Measurements from ENCODE around the gene FBXL17.
A peak's percentile ranks its signal among the peaks of the same experiment; 100 is the strongest.
"Not testable (repeated sequence)": the region's sequence is repeated elsewhere in the genome, so short reads cannot be mapped to it uniquely, and the experiment has no call there.

FBXL17 gene

DNA sequence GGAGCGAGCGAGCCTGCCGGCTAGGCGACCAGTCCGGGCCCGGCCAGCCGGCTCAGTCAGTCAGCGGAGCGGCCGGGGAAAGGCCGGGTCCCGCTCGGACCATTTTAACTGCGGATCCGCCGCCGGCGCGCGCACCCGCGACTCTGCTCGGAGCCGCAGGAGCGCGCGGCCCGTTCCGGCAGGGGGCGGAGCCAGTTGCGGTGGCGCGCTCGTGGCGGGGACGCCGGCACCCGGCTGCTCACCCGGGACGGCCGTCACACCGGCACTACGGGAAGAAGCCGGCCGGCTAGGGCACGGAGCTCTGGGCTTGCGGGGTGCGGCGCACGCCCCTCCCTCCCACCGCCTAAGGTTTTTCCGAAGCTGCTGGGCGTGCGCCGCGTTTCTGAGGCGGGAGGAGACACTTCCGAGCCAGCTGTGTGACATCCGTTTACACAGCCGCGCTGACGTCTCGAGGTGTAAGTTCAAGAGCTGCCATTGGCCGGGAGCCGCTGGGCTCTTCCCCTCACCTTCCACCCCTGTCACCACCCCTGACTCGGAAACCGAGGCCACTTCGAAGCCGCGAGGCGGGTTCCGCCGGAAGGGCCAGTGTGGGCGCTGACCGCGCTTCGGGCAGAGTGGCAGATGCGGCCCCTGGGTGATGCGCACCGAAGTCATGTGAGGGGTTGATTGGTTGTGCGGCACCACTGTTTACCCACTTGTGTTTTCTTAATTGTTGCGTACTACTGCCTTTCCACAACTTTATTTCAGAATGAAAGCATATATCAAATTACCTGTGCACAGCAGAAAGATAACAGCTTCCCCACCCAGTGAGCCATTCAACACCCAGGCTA lies at the start of gene FBXL17:
FBXL17 (minus strand) TSS at position 145 of the 830 bp plus-strand sequence.
- DNase-seq: peak; percentile 97

DNA sequence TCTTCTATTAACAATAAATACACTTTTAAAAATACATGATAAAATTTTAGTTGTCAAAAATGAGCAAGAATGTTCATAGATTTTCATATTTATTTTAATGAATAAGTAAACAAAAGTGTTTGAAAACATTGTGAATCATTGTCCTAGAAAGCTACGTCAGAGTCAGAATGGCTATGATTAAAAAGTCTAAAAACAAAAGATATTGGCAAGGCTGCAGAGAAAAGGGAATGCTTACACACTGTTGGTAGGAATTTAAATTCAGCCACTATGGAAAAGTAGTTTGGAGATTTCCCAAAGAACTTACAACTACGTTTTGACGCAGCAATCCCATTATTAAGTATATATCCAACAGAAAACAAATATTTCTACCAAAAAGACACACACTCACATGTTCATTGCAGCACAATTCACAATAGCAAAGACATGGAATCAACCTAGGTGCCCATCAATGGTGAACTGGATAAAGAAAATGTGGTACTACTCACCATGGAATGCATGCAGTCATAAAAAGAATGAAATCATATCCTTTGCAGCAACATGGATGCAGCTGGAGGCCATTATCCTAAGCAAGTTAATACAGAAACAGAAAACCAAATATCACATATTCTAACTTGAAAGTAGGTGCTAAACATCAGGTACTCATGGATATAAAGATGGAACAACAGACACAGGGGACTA lies 49.2 kb upstream of the FBXL17 start:
- DNase-seq: no peak

DNA sequence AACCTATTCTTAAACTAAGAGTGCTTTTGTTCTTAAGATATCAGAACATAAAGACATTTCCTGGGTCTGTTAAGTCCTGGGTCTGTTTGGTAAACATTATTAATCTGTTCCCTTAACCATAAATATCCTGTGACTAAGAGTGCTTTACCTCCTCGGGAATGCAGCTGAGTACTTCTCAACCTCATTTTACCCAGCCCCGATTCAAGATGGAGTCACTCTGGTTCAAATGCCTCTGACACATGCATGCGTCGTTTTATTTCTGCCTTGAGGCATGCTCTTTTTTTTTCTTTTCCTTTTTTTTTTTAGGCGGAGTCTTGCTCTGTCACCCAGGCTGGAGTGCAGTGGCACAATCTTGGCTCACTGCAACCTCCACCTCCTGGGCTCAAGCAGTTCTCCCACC lies 39.8 kb upstream of the FBXL17 start:
- no peak for DNase-seq

DNA sequence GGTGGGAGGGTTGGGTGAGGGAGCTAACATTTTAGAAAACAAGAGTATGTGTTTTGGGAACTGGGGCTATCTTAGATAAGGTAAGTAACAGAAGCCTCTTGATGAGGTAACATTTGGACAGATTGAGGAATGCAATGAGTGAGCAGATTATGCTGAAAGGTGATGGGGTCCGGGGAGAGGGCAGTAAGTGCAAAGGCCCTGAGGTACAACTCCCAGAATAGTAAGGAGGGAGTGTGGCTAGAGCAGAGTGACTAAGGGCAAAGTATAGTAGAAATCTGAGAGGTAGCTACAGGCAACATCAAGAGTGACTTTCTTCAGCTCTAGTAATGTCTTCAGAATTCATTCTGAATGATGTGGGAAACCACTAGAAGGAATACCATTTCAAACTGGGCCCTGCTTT lies 38.9 kb upstream of the FBXL17 start:
- no peak for DNase-seq

DNA sequence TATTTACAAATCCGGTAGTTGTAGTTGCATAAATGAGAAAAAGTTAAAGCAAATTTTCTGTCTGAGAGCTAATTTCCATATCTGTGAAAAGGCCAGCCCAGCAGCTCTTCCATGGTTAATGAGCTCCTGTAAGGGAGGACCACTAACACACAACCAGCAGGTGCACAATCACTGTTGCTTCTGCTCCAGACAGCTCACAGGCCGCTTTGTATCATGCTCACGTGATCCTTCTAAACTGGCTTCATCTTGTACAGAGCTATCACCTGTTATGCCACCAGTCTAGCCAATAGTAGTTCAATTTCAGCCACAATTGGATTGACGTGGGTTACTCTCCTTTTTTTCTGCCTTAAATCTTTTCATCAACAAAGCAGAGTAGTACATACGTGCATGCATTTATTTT lies 38.3 kb upstream of the FBXL17 start:
- no peak for DNase-seq

DNA sequence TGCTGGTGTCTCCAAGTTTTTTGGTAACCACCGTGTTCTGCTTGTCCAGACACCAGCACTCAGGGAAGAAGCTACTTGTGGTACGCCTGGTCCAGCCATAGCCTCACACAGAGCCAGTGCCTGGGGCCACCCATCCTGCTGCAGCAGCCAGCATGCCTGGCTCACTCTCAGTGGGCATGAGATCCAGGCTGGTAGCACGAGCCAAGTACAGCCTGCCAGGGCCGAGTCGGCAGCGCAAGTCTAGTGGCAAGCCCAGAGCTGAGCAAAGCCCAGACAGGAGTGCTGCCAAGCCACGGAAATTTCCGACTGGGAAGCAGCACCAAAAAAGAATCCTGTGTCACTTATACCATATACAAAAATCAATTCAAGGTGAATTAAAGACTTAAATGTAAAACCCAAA lies 36.3 kb upstream of the FBXL17 start:
- no peak for DNase-seq

DNA sequence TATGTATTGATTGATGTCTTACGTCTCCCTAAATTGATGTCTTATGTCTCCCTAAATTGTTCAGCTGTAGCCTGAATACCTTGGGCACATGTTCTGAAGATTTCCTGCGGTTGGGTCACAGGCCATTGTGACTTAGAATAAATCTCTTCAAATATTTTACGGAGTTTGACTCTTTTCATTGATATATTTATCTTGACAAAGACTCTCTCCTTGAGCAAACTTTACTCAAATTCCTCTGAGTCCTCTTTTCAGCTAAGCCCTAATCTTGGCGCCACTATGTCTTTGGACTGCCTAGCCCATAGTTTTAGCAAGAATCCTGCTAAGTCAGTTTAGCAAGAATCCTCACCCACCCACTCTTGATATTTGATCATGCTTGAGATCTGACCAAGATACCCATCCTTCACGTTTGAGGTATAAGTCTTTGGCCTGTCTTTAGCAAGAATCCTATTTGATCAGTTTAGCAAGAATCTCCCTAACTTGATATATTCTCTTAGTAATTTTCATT lies 35.3 kb upstream of the FBXL17 start:
- DNase-seq: no peak

DNA sequence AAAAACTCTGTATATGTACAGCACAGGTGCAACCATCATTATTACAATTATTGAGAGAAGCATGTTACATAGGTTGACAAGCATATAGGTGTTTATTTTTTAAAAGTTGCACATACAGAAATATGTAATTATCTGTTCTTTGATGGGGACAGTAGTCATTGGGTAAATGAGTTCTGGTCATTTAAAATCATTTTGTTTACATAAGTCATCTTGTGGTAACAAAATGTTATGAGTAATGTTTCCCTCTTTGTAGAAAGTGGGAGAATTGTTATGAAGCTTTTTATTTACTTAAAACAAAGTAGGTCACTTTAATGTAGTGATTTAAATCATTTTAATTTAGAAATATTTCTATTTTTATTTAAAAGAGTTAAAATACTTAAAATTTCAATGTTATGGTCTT lies 33.8 kb upstream of the FBXL17 start:
- no peak for DNase-seq

DNA sequence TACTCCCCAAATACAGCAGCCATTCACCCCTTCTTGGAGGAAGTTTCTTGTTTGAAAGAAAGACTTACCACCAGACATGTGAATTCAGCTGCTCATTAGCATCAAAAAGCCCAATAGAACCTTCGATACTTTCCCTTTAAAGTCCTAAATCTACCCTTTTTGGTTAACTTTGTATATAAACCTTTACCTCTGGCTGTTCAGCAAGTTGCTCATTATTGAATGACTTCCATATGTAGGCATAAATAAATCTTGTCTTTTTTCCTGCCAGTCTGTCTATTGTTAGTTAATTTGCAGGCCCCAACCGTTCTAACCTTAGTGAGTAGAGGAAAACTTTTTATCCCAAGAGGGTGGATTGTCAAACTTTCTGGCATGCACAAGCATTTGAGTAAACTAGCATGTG lies 27.9 kb upstream of the FBXL17 start:
- DNase-seq: no peak

DNA sequence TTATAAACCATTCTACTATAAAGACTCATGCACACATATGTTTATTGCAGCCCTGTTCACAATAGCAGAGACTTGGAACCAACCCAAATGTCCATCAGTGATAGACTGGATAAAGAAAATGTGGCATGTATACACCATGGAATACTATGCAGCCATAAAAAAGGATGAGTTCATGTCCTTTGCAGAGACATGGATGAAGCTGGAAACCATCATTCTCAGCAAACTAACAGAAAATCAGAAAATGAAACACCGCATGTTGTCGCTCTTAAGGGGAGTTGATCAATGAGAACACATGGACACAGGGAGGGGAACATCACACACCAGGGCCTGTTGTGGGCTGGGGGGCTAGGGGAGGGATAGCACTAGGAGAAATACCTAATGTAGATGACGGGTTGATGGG lies 23.3 kb upstream of the FBXL17 start:
- not testable (repeated sequence) for DNase-seq

DNA sequence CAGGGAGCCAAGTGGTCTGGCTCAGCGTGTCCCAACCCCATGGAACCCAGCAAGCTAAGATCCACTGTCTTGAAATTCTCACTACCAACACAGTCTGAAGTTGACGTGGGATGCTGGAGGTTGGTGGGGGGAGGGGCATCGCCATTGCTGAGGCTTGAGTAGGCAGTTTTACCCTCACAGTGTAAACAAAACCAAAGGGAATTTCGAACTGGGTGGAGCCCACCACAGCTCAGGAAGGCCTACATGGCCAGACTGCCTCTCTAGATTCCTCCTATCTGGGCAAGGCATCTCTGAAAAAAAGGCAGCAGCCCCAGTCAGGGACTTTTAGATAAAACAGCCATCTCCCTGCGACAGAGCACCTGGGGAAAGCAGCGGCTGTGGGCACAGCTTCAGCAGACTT lies 17.1 kb upstream of the FBXL17 start:
- DNase-seq: no peak

DNA sequence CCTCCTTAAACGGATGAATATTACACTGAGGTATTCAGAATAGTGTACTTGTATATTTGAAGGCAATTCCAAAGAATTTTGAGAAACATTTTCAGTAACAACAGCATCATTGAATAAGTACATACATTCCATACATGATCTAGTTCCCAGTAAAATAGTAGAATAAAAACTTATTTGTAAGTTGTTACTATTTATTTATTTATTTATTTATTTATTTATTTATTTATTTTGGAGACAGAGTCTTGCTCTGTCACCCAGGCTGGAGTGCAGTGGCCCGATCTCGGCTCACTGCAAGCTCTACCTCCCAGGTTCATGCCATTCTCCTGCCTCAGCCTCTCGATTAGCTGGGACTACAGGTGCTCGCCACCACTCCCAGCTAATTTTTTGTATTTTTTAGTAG lies 14.9 kb upstream of the FBXL17 start:
- not testable (repeated sequence) for DNase-seq

DNA sequence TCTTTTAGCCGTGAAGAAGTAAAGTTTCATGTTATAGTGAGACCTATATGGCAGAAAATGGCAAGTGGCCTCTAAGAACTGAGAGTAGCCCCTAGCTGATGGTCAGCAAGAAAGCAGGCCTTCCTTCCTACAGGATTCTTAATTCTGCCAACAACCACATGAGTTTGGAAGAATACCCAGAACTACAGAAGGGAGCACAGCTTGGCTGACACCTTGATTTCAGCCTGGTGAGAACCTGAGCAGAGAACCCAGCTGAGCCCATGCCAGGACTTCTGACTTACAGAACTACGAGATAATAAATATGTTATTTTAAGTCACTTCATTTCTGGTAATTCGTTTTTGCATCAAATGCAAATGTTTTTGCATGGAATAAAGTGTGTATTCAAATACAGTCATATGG lies 5.9 kb upstream of the FBXL17 start:
- DNase-seq: no peak

DNA sequence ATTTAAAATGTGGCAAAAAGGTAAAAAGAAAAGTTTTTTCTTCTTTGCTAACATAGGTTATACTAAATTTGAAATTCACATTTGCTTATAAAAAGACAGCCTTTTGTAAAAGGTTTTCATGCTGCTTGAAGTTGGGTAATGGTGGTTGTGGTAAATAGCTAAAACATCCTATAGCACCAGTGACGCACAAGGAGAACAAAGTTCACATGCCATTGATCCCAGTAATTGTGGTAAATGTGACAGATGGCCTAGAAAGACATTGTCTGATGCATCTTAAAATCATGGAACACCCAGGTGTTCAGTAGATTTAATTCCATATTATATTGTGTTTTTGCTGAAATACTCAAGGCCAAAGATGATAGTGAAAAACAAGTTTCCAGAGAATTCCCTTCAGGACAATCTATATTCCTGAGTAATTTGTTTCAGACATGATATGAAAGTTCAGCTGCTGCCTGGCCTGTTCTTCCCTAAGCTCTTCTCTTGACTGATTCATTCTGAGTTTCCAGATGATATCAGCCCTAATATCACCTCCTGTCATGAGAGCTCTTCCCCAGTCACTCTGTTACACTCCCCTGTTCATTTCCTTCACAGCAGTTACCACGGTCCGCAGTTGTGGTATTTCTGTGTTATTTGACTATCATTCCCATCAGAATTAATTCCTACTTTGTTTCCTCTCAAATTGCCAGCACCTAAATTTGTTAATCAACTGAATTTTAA lies 4.6 kb upstream of the FBXL17 start:
- DNase-seq: no peak

DNA sequence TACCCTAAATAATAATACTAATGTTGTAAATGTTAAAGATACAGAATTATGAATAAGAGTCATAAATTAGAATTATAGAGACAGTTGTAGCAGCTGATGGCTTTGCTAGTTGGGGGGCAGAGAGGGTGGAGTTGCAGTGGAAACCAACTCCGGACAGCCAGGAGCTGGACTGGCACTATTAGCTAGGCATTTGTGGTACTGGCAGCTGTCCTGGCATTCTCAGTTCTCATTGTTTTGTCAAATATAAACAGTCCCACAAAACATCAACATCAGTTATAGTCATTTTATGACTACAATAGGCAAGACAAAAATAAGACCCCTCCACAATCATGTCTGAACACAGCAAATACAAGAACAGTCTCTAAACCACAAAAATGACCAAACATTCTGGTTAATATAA lies 2.8 kb upstream of the FBXL17 start:
- no peak for DNase-seq

DNA sequence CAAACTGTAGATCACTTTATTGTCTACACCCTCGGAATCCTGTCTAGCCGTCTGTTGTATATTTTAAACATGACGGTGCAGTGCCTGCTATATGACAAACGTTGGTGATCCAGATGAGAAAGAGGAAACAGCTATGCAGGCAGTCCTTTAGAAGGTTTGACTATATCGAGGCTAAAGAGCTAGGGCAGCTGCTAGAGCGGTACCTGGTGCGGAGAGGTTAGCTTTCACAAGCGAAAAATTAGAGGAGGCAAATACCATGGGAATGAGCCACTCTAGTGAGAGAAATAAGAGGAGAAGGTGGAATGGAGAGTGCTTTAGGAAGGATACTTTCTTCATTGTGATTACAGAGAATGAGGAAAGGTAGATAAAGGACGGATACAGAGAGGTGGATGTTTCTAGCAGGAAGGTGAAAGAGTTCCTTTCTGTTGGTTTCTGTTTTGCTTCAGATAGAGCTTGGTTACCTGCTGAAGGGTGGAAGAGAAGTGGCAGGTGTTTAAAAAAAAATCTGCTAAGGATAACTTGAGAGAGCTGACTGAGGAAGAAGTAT lies 959 bp upstream of the FBXL17 start:
- DNase-seq: no peak

DNA sequence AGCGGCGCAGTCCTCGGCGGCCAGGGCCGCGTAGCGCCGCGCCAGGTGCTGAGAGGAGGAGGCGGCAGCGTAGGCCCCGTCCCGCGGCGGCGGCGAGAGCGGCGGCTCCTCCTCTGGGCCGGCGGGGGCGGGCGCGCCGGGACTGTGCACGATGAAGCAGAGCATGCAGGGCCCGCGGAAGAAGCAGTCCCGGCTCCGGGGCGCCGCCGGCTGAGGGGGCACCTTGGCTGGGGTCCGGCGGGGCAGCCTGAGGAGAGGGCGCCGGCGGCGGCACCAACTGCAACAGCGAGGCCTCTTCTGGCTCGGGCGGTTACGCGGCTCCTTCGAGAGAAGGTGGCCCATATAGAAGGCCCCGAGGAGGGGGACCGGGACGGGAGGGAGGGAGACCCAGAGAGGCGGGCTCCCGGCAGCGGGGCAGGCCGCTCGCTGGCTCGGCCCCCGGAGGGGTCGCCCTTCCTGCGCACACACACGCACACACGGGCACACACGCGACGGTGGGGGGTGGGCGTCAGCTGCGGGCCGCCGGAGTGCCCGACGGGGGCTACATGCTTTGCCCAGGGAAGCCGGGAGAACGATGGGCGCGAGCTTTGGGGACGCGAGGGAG lies 446 bp downstream of the FBXL17 start:
- DNase-seq: peak; percentile 95

DNA sequence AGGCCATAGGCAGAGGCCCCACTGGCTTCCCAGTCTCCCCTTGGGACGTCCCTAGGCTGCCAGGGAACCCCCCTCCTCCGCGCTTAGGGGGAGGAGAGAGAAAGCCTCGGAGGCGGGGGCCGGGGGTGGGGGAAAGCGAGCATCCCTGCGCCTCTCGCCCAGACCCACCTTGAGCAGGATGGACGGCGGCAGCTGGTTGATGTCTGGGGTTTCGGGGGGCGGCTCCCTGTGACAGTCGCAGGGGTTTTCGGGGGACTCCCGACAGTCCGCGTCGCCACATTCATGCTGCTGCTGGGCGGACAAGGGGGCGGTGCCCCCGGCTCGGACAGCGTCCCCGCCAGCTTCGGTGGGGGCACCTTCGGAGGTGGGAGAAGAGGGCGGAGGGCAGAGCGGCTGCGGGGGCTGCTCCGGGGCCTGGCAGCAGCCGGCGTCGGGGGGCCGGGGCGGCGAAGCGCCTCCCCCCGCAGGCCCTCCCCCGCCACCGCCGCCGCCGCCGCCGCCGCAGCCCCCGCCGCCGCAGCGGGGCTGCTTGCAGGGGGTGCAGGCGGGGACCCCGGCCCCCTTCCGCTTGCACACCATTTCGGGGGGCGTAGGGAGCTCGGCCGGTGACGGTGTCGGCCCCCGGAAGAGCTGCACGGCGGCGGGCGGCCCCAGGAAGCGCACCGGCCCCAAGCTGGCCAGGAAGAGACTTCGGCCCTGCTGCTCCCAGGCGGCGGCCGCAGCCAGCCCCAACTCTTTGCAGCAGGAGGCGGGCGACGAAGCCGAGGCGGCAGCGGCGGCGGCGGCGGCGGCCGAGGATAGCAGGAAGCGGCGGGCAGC lies 1.2 kb downstream of the FBXL17 start:
- DNase-seq: peak; percentile 65

DNA sequence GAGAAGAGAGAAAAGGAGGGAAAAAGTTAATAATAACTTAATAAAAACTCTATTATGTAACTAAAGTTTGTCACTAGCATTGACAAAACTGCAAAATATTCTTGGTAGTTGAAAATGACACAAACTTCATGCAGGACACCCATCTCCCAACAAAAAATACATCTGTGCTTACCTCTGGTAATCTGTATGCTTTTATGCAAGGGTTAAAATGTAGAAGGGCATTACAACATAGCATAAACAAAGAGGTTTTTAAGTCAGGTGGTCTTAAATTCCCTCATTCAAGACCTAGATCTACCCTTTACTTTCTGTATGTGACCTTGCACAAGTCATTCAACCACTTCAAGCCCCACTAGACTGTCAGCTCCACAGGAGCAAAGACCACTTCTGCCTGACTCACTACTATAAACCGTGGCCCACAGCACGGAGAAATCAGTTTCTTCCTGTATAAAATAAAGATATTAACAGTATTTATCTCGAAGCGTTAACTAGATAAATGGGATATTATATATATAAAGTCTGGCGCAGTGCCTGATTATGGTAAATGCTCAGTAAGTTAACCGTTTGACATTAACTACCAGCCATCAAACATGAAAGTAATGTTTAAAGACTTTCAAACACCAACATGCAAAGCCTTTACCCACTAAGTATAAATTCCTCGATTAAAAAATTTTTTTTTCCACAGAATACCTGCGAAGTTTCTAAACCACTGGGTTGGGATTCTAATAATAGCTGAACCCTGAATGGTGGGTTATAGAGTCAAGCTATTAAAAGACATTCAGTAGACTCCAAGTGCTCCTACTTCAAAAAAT lies 2.0 kb downstream of the FBXL17 start:
- no peak for DNase-seq

DNA sequence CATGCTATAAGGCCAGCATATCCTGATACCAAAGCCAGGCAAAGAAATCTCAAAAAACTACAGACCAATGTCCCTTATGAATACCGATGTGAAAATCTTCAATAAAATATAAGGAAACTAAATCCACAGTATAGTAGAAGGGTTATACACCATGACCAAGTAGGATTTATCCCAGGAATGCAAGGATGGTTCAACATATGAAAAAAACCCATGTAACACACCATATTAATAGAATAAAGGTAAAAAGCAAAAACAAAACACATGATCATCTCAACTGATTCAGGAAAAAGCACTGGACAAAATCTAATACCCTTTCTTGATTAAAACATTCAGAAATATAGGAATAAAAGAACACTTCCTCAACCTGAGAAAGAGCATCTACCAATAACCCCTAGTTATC lies 6.1 kb downstream of the FBXL17 start:
- DNase-seq: no peak

DNA sequence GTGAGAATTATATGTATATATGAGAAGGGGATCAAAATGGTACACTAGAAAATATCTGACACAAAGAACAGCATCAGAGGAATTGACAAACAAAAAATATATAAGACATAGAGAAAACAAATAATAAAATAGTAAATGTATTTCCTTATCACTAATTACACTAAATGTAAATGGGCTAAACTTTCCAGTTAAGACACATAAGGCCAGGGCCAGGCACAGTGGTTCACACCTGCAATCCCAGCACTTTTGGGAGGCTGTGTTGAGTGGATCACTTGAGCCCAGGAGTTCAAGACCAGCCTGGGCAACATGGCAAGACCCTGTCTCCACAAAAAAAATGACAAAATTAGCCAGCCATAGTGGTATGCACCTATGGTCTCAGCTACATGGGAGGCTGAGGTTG lies 8.5 kb downstream of the FBXL17 start:
- DNase-seq: no peak
